WTC11 (cell line): ENCODE measurements around the gene SLC4A11.

Experiments used
- CTCF ChIP-seq: fragments of 200-600 bp; IDR thresholded peaks from 2 replicates; pipeline ENCODE4 v1.8.0; 2022; ENCODE audit warnings: antibody characterized with exemption
- FOXP4 ChIP-seq: sonication (generic); formaldehyde crosslinking; IDR thresholded peaks from 2 replicates; pipeline ENCODE4 v1.8.0; 2022; ENCODE audit warnings: mild to moderate bottlenecking, missing genetic modification reagents
- NFYB ChIP-seq: sonication (generic); formaldehyde crosslinking; conservative IDR thresholded peaks from 2 replicates; pipeline ENCODE4 v1.8.0; 2022; ENCODE audit warnings: low read depth, missing genetic modification reagents
- SP1 ChIP-seq: sonication (generic); formaldehyde crosslinking; conservative IDR thresholded peaks from 2 replicates; pipeline ENCODE4 v1.8.1; 2022; ENCODE audit warnings: missing genetic modification reagents
- ZNF512 ChIP-seq: sonication (generic); formaldehyde crosslinking; IDR thresholded peaks from 2 replicates; pipeline ENCODE4 v1.8.1; 2022; ENCODE audit warnings: missing genetic modification reagents, borderline replicate concordance
- TF ChIP-seq, protein P1 (sequence below): sonication (generic); formaldehyde crosslinking; IDR thresholded peaks from 2 replicates; pipeline ENCODE4 v1.8.1; 2023; ENCODE audit warnings: mild to moderate bottlenecking, missing genetic modification reagents, moderate library complexity
- TF ChIP-seq, protein P2 (sequence below): sonication (generic); formaldehyde crosslinking; IDR thresholded peaks from 2 replicates; pipeline ENCODE4 v1.8.1; 2023; ENCODE audit warnings: mild to moderate bottlenecking, moderate library complexity, missing genetic modification reagents

- TF ChIP-seq, protein P1, sequence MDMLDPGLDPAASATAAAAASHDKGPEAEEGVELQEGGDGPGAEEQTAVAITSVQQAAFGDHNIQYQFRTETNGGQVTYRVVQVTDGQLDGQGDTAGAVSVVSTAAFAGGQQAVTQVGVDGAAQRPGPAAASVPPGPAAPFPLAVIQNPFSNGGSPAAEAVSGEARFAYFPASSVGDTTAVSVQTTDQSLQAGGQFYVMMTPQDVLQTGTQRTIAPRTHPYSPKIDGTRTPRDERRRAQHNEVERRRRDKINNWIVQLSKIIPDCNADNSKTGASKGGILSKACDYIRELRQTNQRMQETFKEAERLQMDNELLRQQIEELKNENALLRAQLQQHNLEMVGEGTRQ (CRISPR knock-in tag): no peak
- TF ChIP-seq SP1 (no peak), ZNF512 (CRISPR knock-in tag) (no peak), FOXP4 (CRISPR knock-in tag) (no peak), CTCF (no peak), NFYB (CRISPR knock-in tag) (no peak)
- TF ChIP-seq, protein P2, sequence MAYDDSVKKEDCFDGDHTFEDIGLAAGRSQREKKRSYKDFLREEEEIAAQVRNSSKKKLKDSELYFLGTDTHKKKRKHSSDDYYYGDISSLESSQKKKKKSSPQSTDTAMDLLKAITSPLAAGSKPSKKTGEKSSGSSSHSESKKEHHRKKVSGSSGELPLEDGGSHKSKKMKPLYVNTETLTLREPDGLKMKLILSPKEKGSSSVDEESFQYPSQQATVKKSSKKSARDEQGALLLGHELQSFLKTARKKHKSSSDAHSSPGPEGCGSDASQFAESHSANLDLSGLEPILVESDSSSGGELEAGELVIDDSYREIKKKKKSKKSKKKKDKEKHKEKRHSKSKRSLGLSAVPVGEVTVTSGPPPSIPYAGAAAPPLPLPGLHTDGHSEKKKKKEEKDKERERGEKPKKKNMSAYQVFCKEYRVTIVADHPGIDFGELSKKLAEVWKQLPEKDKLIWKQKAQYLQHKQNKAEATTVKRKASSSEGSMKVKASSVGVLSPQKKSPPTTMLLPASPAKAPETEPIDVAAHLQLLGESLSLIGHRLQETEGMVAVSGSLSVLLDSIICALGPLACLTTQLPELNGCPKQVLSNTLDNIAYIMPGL (CRISPR knock-in tag): no peak
Observed at GRCh38 chr20:3279761-3280160, 40.8 kb upstream of the SLC4A11 start.
